SW 1271 (cell line): ENCODE results near the gene ZNF512B.

ENCODE experiments used
- DNase-seq, 2 experiments: peaks; one replicate each; lab custom pipeline; 2025; lab: John Stamatoyannopoulos, UW

The ZNF512B gene

DNA sequence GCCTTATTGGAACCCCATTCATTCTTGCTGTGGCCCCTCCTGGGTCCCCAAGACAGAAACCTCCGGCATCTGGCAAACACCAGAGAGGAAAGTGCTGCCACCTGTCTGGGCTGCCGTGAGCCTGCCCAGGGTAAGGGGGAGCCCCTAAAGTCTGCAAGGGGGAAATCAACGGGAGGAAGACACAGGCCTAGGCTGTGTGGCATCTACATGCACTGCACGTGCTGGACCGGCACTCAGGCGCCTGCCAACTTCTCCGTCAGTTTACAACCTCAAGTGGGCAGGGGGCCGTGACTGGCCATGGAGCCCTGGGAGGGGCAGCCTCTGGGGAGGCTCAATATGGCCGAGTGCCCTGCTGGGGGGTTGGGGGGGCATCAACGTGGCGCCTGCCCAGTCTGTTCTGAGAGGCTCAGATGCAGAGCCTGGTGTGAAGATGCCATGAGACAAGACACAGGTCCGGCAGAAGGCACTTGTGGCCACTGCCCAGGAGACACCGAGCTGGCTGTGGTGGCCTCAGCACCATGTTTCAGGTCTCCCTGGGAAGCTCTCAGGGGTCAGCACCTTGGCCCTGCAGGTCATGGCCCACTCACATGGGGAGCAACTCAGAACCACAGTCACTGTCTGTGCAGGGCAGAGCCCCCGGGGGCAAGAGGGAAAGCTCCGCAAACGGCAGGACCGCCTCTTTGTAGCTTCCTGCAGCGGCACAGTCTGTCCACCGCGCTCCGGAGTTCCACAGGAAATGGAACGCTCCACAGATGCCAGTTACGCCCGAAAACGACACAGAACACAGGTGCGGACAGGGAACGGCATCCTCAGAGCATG, 21.9 kb downstream of the ZNF512B start:
- DNase-seq: no peak

DNA sequence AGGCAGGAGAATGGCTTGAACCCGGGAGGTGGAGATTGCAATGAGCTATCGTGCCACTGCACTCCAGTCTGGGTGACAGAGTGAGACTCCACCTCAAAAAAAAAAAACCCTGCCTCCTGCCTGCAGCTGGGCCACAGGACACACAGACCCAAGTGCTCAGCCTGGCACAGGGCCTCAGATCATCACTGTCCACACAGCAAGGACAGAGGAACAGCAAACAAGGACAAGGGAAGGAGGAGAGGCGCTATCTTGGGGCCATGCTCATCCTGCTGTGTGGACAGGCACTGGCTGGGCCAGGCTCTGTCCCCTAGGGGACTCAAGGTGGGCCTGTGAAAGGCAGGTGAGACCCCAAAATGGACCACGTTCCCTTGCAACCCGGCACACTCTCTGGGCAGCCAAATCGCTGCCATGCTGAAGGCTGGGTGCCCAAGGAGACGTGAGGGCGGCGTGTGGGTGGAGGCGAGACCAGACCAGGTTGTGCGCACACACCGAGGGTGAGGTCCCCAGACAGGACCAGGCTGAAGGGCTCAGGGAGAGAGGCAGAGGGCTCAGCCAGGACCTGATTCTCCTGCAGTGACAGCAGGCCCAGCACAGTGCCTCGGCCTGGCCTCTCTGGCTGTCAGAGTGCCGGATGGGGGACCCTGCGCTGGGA, 22.6 kb downstream of the ZNF512B start:
- no peak for DNase-seq

DNA sequence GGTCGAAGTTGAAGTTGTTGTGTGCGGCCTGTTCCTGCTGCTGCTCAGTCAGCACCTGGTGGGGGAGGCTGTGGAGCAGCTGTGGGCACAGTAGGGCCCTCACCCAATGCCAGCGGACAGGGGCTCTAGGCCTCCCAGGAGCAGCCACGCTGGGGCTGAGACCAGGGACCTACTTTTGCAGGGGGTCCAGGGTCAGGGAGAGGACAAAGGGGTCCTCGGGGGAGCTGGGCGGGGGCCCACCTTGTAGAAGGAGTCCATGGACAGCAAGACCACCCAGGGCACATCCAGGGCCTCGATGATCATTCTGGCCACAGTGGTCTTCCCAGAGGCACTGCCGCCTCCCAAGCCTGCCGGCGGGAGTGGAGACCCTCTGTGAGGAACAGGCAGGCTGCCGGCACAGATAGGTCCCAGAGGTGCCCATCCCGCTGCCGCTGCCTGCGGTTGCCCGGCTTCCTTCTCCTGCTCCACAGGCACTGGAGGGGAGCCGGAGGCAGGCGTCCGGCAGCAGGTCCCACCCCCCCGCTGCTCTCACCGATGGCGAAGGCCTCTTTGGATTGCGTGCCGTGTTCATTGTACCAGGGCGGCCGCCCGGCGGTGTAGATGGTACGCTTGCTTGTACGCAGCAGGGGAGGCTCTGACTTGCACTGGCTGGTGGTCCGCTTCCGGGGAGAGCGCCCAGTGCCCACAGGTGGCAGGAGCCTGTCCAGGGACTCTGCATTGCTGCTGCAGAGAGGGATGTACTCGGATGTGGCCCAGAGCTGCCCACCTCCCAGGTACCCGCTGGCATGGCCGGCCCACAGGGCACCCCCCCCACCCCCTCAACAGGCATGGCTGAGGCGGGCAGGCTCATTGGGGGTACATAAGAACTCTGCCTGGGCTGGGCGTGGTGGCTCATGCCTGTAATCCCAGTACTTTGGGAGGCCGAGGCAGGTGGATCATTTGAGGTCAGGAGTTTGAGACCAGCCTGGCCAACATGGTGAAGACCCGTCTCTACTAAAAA, 23.5 kb downstream of the ZNF512B start:
- DNase-seq: no peak

DNA sequence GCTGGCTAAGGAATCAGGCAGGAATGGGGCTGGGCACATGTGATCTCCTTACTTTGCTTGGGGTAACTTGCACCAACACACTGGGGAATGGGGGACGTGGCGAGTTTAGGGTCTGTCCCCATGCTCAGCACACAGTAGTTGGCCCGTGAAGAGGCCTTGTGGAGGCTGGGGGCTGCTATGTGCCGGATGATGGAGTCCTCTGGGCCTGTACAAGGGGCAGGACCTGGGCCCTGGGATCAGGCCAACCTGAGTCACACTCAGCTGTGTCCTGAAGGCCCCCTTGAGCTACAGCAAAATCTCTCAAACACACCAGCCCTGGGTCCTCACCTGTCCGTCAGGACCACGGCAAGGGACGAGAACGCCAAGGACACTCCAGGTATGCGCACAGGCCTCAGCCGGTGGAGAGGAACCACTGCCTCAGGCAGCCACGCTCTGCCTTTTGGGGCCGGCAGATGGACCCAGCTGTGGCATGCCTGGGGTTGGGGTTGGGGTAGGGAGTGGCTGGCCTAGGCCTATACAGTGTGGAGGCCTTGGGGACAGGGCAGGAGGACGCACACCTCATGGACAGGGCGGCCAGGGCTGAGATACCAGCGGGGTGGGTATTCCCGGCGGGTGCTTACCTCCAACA, 24.6 kb downstream of the ZNF512B start:
- no peak for DNase-seq

DNA sequence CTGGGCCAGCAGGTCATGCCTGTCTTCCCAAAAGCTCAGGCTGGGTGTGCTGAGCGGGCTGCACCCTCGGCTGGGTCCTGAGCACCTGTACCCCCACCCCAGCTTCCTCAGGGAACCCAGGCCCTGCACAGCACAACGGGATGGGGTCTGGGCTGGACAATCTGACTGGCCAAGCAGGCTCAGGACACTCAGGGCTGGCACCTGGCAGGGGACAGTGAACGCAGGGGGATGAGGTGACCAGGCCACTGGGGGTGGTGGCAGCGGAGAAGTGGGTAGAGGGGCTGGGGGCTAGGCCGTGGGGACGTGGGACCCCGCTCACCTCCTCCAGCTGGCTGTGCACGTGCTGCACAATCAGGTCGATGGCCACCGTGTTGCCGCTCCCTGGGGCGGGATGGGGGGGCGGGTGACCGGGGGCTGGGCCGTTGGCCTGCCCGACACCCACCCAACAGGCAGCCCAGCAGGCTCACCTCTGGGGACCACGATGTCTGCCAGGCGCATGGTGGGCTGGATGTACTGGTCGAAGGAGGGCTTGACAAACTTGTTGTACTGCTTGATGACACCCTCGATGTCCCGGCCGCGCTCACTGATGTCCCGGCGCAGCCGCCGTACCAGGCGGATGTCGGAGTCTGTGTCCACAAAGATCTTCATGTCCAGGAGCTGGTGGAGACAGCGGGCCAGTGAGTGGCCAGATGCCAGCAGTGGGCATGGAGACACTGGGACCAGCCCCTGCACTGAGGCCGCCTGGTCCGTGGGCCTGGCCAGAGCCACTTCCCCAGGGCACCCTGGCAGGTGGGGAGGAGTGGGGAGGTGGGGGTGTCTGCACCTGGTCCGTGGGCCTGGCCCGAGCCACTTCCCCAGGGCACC, 25.4 kb downstream of the ZNF512B start:
- DNase-seq: no peak

DNA sequence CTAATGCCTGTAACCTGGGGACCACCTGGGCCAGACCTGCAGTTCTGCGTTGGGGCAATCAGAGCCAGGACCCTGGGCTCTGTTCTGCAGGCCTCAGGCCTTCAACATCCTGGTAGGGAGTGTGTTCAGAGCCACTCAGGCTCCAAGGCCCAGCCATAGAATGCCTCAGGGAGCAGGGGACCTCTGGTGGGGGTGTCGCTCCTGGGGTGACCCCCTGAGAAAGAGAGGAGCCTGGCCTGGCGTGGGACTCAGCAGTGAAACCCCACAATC, 26.0 kb downstream of the ZNF512B start:
- DNase-seq: no peak

DNA sequence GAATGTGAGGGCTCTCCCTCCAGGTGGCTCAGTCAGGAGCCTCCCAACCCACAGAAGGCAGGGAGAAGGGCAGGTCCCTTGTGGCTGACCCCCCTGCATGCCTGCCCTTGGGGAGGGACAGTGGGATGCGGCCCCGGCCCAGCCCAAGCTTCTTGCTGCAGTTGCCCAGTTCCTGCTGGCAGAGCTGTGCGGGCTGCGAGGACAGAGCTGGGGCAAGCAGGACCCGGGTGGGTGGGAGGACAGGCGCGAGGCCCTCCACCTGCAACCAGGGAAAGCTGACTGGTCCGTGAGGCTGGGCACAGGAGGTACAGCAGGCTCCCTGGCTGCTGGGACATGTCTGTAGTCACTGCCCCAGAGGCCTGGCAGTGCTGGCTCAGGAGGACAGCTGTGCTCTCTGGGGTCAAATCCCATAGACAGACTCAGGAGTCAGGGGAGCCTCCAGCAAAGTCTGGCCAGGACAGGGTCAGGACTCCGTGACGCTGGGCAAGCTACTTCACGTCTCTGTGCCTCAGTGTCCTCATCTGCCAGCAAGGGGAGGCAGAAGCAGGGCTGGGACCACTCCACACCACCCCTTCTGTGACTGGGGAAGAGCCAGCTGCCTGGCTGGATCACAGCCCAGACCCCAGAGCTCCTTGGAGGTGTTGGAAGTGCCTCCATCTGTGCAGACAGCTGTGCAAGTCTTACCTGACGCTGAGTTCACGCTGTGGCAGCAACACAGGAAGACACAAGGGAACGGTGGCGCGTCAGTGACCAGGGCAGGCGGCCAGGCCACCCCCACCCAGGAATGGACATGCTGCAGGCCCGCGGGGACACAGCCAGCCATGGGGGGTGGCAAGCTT, 26.5 kb downstream of the ZNF512B start:
- no peak for DNase-seq

DNA sequence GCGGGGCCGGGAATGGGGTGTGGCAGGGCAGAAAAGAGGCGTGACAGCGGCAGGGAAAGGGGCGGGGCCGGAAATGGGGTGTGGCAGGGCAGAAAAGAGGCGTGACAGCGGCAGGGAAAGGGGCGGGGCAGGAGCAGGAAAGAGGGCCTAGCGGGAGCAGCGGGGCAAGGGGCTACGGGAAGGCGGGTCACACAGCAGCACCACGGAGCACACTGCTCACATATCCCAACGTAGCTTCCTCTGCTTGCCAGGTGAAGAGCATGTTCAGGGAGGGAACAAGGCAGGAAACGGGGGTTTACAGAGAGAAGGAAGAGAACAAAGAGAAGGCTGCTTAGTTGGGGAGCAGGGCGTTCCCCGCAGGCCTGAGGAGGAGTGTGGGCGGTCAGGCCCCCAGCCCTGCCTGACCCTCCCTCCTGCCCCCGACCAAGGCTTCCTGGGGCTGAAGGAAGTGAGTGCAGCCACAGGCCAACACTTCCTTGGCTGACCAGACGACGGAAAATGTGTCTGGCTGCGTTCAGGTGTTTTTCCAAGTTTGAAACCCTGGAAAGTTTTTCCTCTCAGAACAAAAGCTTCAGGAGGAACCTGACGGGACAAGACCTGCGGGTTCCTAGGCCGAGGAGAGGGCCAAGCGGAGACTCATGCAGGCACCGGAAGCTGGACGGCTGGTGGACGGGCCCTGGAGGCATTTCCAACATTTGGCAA, 27.3 kb downstream of the ZNF512B start:
- DNase-seq: peak in 1 of 2 experiments; percentile 23

DNA sequence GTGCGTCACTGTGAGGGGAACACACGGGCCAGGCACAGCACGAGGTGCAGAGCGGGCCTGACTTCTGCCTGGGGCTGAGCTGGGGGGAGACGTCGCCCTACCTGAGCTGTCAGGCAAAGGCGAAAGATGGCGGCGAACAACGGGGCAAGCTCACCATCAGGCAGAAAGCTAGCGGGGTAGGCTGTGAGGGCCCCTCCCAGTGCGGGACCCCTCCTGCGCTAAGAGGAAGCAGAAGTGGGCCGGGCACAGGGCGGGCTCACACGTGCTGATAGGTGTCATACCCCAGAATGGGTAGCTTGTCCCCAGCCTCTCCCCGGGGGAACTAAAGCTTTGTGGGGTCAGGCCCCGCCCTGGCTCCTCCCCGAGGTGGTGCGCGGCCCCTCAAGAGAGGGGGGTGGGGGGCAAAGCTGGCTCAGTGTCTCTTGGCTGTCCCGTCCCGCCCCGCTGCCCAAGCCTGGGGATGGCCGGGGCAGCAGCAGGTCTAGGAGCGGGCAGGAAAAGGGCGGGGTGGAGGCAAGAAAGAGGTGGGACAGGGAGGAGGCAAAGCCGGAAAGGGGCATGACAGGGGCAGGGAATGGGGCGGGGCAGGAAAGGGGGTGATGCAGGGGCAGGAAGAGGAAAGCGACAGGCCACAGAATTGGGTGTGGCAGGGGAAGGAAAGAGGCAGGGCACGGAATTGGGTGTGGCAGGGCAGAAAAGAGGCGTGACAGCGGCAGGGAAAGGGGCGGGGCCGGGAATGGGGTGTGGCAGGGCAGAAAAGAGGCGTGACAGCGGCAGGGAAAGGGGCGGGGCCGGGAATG, 28.2 kb downstream of the ZNF512B start:
- no peak for DNase-seq

DNA sequence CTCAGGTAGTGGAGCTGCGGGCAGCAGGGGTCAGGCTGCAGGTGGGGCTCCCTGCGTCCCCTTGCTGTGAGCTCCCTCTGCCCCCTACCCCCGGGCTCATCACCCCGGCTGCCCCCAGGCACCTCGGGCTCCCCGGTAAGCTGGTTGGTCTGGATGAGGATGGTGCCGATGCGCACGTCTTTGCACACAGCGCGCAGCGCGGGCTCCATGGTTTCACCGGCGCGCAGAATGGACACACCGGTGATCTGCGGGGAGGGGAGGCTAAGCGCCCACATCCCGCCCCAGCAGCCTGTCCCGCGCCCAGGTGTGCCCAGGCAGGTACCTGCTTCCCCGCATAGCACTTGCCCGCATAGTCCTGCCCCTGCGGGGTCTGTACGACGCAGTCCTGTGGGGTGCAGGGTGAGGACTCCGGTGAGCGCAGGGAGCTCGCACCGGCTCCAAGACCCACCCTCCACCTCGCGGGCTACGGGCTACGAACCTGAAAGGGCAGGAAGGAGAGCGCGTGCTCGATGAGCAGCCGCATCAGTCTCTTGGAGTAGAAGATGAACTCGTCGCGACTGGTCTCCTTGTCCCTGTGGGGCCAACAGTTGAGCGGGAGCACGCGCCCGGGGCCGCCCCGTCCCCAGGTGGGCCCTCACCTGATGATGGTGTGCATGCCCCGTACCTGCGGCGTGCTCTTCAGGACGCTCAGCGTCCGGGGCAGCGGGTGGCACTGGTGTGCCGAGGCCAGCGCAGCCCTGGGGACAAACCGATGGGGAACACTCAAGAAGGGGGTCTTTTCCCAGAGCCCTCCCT, 29.1 kb downstream of the ZNF512B start:
- no peak for DNase-seq

DNA sequence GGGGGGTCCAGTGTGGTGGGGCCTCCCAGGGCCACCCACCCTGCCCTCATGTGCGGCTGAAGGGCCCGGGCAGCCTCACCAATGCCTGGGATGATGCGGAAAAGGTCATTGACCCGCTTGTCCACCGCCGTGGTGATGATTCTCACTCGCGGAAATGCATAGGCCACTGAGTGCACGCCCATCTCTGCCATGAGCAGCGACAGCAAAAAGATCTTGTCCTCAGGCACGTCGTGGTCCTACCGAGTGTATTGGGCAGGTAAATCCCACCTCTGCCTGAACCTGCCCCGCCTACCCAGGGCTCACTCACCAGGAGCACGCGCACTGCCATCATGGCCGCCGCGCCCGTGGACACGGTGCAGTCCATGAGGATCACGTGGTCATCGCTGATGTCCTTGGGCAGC, 29.7 kb downstream of the ZNF512B start:
- DNase-seq: no peak

DNA sequence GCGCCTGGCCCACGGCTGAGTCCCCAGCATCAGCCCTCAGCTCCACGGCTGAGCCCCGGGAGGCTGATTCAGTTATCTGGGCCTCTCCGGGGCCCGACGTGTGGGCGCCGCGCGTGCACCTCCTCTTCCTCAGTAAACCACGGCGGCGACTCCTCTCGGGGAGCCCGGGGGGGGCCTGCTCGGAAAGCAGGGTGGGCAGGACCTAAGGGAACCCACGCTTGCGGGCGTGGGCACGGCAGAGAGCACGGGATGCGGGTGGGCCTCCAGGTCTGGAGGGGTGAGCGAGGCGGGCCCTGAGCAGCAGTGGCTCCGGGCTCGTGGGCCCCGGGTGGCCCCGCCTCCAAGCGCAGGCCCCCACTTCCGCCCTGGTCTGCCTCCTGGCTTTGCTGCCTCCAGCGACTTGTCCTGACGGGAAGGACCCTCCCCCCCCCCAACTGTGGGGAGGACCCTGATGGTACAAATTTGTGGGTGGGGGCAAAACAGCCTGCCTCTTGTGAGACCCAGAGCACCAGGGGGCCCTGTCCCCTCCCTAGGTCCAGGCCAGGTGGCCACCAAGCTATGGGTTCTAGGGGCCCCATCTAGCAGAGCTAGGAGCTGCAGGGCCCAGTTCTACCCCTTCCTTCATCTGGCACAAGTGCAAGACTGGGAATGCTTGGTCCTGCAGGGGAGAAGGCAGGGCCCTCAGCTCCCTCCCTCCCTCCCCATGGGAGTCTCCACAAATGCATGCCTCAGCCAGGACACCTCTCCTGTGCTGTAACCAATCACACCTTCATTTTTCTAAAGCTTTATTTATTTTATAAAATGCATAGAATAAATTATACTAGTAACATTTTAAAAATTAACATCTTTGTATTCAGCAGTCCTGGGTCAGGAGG, 30.4 kb downstream of the ZNF512B start:
- DNase-seq: no peak

DNA sequence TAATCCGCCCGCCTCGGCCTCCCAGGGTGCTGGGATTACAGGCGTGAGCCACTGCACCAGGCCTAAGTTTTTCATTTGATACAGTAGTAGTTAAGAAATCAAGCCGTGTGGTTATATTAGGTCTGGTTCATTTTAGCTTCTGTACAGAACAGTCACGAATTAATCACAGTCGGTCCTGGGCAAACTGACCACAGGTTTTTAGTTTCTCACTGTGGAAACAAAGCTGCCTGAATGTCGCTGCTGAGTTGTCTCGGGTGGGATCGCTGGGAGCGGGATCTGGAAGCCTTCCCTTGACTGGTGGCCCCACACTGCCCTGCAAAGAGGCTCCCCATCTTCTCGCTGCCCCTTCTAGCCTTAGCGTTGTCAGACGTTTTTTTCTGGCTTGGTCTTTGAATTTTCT, 32.1 kb downstream of the ZNF512B start:
- no peak for DNase-seq

DNA sequence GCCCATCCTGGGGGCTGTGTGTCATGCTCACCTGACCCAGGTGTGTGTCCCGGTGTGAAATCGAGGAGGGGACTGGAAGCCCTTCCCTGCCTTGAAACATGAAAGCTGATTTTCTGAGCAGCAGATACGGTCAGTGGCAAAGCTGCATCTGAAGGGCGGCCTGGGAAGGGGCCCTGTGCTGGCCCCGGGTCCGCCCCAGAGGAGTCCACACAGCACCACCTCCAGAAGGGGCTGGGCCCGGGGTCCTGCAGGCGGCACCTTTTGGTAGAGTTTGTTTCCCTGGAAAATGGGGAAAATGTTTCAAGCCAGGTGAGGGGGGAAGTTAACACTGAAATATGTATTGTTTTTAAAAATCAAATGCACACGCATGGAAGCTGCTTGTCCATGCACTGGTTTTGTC, 34.3 kb downstream of the ZNF512B start:
- no peak for DNase-seq

DNA sequence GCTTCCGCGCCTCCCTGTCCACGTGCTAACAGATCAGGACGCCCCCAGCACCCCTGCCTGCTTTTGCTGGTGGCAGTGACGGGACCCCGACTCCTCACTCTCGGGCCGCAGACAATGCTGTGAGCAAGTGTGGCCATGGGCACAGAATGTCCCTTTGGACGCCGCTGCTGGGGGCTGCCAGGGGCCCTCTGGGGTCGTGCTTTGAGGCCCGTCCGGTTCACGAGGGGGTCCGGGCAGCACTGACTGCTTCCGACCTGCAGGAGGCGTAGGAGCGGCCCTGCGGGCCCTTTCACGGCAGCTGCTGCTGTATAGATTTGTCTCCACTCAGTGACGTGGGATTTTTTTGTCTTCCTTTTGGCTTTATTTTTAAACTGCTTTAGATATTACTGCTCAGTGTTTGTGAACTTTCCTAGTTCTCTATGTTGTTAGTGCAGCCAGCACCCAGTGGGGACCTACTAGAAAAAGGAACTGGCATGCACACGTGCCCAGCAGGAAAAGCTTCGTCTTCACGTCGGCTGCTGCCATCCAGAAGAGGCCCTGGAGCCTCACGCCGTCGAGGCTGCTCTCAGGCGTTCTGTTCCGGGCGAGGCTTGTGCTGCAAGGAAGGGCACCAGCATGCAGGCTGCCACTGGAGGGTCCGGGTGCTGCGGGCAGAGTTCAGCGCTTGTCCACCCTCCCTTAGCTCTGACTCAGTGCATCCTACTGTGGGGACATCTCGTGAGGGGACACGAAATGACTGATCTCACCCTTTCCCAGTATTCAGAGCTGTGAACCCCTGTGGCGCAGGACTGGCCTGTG, 35.3 kb downstream of the ZNF512B start:
- DNase-seq: no peak

DNA sequence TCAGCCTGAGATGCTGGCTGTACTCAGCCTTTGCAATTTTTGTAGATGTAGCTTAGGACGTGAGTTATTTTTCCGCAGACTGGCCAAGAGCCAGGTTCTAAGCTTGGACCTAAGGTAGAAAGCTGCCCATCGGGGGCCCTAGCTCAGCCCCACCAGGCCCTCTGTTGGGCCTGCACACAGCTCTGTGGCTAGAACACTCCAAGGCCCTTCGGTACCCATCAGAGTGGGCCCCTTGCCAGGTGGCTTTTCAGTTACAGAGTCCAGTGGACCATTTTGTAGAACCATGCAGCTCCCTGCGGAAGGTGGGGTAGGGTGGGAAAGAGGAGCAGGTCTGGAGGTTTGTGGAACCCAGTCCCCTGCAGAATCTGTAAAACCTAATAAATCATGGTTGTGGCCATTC, 36.1 kb downstream of the ZNF512B start:
- no peak for DNase-seq
